Activated CD4-positive, alpha-beta memory T cell treated with anti-CD3 and anti-CD28 coated beads, Interleukin-2, amount 10 ng/mL, durations not matched to agents 7 days and 5 days (primary cell): ENCODE data around the gene ZBTB14. TPM values are rescaled to one million over a fixed set of nuclear protein-coding genes. Genes with fewer than 3 reads are reported as not detected.

ENCODE experiments used
- CTCF ChIA-PET: fragments of 350-600 bp; sonication (Branson Sonifier 250); formaldehyde crosslinking; loops from one replicate; lab custom pipeline; 2021; ENCODE audit warnings: antibody characterized with exemption, inconsistent platforms; lab: Charles Lee
- POLR2A ChIA-PET: fragments of 350-600 bp; sonication (Branson Sonifier 250); formaldehyde crosslinking; loops from one replicate; lab custom pipeline; 2021; ENCODE audit warnings: antibody characterized with exemption; lab: Charles Lee
- DNase-seq: peaks from one replicate; pipeline ENCODE4 v3.0.0-alpha.2; 2020
- H3K27ac Mint-ChIP-seq: one replicate; pipeline ENCODE4 v1.8.0; 2021; ENCODE audit warnings: mild to moderate bottlenecking, mixed read lengths
- H3K27me3 Mint-ChIP-seq: one replicate; pipeline ENCODE4 v1.8.0; 2021; ENCODE audit warnings: mixed read lengths
- H3K36me3 Mint-ChIP-seq: one replicate; pipeline ENCODE4 v1.8.0; 2021; ENCODE audit warnings: low read depth, mixed read lengths
- H3K4me1 Mint-ChIP-seq: one replicate; pipeline ENCODE4 v1.8.0; 2021; ENCODE audit warnings: mixed read lengths
- H3K4me3 Mint-ChIP-seq: one replicate; pipeline ENCODE4 v1.8.0; 2021; ENCODE audit warnings: mild to moderate bottlenecking, mixed read lengths
- H3K9me3 Mint-ChIP-seq: one replicate; pipeline ENCODE4 v1.8.0; 2021; ENCODE audit warnings: mixed read lengths
- total RNA-seq, 2 experiments: library from RNA; stranded (reverse); gene quantifications; one replicate each; pipeline ENCODE4 v1.2.3, GENCODE V29; 2021

The ZBTB14 gene, protein sequence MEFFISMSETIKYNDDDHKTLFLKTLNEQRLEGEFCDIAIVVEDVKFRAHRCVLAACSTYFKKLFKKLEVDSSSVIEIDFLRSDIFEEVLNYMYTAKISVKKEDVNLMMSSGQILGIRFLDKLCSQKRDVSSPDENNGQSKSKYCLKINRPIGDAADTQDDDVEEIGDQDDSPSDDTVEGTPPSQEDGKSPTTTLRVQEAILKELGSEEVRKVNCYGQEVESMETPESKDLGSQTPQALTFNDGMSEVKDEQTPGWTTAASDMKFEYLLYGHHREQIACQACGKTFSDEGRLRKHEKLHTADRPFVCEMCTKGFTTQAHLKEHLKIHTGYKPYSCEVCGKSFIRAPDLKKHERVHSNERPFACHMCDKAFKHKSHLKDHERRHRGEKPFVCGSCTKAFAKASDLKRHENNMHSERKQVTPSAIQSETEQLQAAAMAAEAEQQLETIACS
- 10 to 100 TPM; 26.3 to 27.3 TPM for total RNA-seq

DNA sequence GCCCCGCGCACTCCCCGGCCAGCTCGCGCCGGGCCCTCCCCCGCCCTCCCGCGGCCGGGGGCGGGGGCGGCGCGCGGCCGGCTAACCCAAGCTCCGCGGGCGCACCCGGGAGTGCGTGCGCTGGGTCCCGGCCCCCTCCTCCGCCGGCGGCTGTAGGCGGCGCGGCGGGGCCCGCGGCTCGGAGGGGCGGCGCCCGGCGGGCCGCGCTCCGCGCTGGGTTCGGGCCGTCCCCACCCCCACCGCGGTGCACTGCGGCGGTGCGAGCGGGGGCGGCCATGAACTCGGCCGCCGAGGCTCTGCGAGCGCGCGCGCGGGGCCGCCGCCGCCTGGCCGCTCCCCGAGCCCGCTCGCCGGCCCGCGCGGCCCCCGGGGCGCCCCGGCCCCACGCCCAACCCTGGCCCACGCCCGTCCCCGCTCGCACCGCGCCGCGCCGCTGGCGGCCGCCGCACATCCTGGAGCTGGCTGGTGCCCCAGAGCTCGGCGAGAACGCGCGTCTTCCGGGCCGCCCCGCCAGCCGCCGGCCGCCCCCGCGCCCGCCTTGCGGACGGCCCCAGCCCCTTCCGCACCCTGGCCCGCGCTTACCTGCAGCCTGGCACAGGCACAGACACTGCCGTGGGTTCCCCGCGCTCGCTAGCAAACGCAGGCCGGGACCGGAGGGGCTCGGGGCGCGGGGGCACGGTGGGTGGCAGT lies at the start of gene ZBTB14:
Gene ZBTB14 (minus strand): TSS at position 496 of the 690 bp plus-strand sequence. CDS start 2,480 bp downstream, outside the sequence.
- H3K4me3 Mint-ChIP-seq: peak within 1 kb of the TSS; percentile 89
- CTCF ChIA-PET: interaction anchor here (0.6 to 4.9 kb wide), 2 partner anchors 58 to 1997 kb away, joined by 4 to 41 read pairs; no protein-coding TSS in a partner anchor
- H3K4me1 Mint-ChIP-seq: peaks cover 28% of the 10 kb centered on the region
- DNase-seq: peak; percentile 70
- POLR2A ChIA-PET: interaction anchor here (0.9 to 5.2 kb wide), 11 partner anchors 9 to 162 kb away, joined by 3 to 230 read pairs (median 10); no protein-coding TSS in a partner anchor
- no peaks in the 10 kb centered on the region for H3K9me3 Mint-ChIP-seq
- H3K27me3 Mint-ChIP-seq: peaks cover 10% of the 10 kb centered on the region
- H3K36me3 Mint-ChIP-seq: peaks cover 30% of the 10 kb centered on the region
- H3K27ac Mint-ChIP-seq: peak within 1 kb of the TSS; percentile 96

DNA sequence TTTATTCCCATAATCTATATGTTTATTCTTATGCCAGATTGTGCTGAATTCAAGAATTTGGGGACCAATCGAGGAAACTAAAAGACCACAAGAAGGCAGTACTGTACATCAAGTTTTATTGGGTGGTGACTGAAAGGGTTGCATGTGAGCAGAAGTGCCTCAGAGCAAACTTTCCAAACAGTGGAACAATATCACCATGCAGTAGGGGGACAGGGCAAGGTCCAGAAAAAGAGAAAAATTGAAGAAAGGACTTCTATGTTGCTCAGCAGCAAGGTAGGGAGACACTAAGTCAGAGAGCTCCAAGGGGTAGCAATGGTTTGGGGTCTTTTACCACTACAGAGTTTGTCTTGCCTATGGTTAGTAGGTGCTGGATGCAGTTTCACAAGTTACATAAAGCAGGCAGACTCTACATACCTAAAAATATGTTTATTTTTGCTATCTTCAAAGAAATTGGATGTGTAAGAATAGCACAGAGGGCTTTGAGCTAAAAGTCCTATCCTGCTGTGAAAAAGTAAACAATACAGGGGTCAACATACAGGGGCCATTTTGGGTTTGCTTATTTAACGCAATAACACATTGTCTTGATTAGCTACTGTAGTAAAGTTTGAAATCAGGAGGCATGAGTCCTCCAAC lies 43.8 kb upstream of the ZBTB14 start:
- Mint-ChIP-seq H3K9me3 (no peaks in the 10 kb centered on the region), H3K4me3 (no peak overlapping the region), H3K4me1 (no peaks in the 10 kb centered on the region), H3K27me3 (peaks cover 5% of the 10 kb centered on the region), H3K27ac (no peak overlapping the region), H3K36me3 (no peaks in the 10 kb centered on the region)
- DNase-seq: no peak
- POLR2A ChIA-PET: no interaction called here
- CTCF ChIA-PET: no interaction called here

DNA sequence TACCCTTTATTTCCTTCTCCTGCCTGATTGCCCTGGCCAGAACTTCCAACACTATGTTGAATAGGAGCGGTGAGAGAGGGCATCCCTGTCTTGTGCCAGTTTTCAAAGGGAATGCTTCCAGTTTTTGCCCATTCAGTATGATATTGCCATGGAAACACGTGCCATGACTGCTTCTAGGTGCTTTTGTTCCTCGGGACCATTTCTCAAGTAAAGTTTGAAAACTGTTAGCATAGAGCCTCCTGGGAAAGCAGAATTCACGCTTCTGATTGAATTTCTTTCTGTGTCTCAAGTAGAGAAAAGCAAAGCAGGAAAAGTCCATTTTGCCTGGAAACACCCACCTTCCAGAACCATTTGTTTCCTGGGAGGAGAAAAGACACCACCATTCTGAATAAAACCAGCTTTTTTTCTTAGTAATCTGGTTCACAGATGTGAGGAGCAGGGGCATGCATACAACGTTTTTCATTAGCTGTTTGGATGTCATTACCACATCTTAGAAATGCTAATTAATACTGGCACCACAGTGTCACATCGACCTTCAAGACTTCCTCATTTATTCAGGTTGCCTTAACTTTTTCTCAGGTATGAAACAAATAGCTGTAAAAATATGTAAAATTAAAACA lies 39.0 kb upstream of the ZBTB14 start:
- no peak for DNase-seq
- H3K27me3 Mint-ChIP-seq: peaks cover 3% of the 10 kb centered on the region
- H3K27ac Mint-ChIP-seq: no peak overlapping the region
- no peaks in the 10 kb centered on the region for H3K4me1 Mint-ChIP-seq
- no peaks in the 10 kb centered on the region for H3K36me3 Mint-ChIP-seq
- peaks cover 2% of the 10 kb centered on the region for H3K9me3 Mint-ChIP-seq
- ChIA-PET POLR2A (no interaction called here), CTCF (no interaction called here)
- H3K4me3 Mint-ChIP-seq: no peak overlapping the region

DNA sequence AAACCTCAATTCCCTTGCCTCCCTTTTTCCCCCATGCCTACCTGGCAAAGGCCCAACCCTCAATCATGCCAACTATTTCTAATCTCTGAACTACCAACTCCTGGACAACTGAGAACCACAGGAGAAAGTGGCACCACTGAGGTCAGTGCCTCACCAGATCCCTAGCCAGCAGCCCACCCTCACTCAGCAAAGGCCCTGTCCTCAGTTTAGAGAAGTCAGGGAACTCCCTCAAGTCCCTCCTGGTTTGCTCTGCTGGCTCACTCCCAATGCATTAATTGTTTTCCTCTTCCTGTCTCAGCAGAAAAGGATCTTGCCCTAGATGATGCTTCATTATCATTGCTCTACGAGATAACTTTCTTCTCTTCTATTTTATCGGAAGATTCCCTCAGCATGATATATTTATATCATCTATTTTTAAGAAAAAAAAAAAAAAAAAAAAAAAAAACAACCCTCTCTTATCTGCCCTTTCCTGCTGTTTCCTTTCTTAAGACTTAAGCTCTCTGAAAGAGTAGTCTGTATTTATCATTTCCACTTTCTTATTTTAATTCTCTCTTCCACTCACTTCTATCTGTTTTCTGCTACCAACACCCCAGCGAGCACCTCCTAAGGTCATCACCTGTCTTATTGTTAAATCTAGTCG lies 22.7 kb upstream of the ZBTB14 start:
- Mint-ChIP-seq H3K27ac (no peak overlapping the region), H3K9me3 (peaks cover 3% of the 10 kb centered on the region), H3K36me3 (no peaks in the 10 kb centered on the region), H3K4me1 (no peaks in the 10 kb centered on the region), H3K27me3 (no peaks in the 10 kb centered on the region), H3K4me3 (no peak overlapping the region)
- no peak for DNase-seq
- ChIA-PET POLR2A (interaction anchor here (0.6 kb wide), 1 partner anchor 12 kb away, joined by 4 read pairs; no protein-coding TSS in a partner anchor), CTCF (no interaction called here)

DNA sequence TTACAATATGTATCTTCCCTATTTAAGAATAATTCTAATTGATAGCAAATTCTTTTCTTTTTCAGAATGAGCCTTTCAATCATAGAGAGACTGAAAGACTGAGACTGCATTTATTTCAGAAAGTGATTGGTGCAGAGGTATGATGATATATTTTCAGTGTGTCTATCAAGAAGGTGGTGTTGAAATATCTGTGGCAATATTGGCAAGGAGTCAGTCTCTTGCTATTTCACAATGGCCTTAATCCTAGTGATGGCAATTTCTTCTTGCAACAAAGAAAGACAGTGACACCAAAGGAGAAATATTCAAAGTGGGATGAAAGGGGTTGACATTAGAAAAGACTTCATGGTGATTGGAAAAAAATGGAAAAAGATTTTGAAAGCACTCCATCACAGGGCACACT lies 21.7 kb upstream of the ZBTB14 start:
- no peaks in the 10 kb centered on the region for H3K36me3 Mint-ChIP-seq
- no peaks in the 10 kb centered on the region for H3K4me1 Mint-ChIP-seq
- H3K9me3 Mint-ChIP-seq: peaks cover 3% of the 10 kb centered on the region
- no peak for DNase-seq
- ChIA-PET POLR2A (no interaction called here), CTCF (no interaction called here)
- H3K4me3 Mint-ChIP-seq: no peak overlapping the region
- H3K27me3 Mint-ChIP-seq: no peaks in the 10 kb centered on the region
- no peak overlapping the region for H3K27ac Mint-ChIP-seq

DNA sequence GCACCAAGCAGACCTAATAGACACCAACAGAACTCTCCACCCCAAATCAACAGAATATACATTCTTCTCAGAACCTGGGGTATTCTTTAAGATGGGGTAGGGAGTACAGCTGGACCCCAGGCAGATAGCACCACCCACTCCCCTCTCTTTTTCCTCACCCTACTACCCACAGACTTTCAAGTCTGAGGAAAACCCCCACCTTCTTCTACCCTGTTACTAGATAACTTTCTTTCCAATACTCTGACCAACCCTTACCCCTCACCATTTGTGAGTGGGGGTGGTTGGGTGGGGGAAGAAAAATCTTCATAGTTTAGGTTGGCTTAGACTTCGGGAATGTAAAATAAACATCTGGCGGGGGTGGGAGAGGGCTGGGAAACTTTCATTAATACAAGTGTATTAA lies 20.3 kb upstream of the ZBTB14 start:
- CTCF ChIA-PET: no interaction called here
- Mint-ChIP-seq H3K27ac (no peak overlapping the region), H3K9me3 (no peaks in the 10 kb centered on the region), H3K4me3 (no peak overlapping the region), H3K27me3 (no peaks in the 10 kb centered on the region), H3K4me1 (peaks cover 6% of the 10 kb centered on the region), H3K36me3 (no peaks in the 10 kb centered on the region)
- no peak for DNase-seq
- POLR2A ChIA-PET: interaction anchor here (8.6 kb wide), 1 partner anchor 20 kb away, joined by 71 read pairs; the partner anchor contains the start of gene ZBTB14

DNA sequence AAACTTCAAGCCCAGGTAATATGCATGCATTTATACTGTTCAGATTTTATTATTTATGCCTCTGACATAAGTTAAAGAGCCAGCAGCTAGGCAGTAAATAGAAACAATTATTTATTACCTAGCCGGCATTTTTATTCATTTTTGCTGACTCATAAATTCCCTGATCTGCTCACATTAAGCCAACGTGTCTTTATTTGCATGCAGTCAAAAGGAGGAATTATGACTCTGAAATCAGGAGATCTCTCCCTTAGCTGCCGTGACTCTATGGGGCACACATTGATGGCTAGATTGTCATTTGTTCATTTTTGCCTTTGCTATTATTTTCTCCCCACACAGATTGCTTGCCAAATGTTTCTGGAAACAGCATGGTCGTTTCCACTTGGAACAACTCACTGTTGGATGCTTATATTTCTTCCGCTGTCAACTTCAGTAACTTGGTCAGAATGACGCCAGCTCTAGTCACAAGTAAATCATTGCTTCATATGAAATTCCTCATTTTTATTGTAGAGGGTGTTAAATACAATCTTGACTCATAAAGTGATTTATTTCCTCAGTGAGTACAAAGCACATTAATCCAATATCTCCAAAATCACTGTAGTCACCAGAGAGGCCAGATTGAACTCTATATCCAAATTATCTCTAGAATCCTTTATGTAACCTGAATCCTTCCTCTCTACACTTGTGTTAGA lies 15.9 kb upstream of the ZBTB14 start:
- Mint-ChIP-seq H3K4me1 (peaks cover 22% of the 10 kb centered on the region), H3K27ac (no peak overlapping the region), H3K36me3 (no peaks in the 10 kb centered on the region), H3K27me3 (no peaks in the 10 kb centered on the region), H3K4me3 (no peak overlapping the region), H3K9me3 (no peaks in the 10 kb centered on the region)
- ChIA-PET POLR2A (interaction anchor here (0.9 to 8.6 kb wide), 2 partner anchors 16 to 73 kb away, joined by 3 to 71 read pairs; partner anchors contain the start of gene ZBTB14), CTCF (no interaction called here)
- DNase-seq: no peak

DNA sequence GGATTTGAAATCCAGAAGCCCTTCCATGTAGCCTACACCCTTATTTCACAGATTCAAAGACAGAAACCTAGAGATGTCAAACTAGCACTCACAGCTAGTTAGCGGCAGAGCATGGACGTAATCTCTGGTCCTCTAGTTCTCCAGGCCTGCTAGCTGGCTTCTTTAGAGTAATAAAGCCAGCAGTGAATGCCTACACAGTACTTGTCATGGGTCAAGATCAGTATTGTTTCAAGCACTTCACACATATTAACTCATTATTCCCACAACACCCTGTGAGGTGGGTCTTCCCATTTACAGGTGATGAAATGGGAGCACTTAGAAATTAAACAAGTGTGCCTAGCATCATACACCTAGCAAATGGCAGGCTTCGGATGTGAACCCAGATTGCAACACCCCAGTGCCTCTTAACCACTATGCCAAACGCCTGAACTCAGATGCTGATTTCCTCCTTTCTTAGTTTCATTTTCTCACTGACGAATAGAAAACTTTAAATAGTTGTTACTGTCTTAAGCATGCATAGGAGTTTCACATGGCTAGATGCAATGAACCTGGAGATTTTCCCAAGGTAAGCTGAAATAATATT lies 14.5 kb upstream of the ZBTB14 start:
- Mint-ChIP-seq H3K27me3 (no peaks in the 10 kb centered on the region), H3K4me1 (peaks cover 22% of the 10 kb centered on the region), H3K4me3 (peak overlapping the region; percentile 71), H3K9me3 (no peaks in the 10 kb centered on the region), H3K27ac (peak overlapping the region; percentile 62), H3K36me3 (no peaks in the 10 kb centered on the region)
- ChIA-PET POLR2A (interaction anchor here (1.4 to 8.6 kb wide), 2 partner anchors 15 to 73 kb away, joined by 6 to 71 read pairs; partner anchors contain the start of gene ZBTB14), CTCF (interaction anchor here (1.5 kb wide), 1 partner anchor 13 kb away, joined by 3 read pairs; no protein-coding TSS in a partner anchor)
- DNase-seq: peak; percentile 52

DNA sequence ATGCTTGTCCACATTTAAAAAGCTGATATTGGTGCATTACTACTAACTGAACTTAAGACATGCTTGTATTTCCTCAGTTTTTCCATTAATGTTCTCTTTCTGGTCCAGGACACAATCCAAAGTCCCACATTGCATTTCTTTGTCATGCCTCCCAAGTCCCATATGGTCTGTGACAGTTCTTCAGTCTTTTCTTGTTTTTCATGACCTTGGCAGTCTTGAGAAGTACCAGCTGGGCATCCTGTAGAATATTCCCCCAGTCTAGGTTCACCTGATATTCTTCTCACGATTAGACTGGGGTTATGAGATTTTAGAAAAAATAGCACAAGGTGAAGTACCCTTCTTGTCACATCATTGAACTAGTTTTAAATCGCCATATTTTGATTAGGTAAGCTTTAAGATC lies 10.3 kb upstream of the ZBTB14 start:
- H3K4me1 Mint-ChIP-seq: peaks cover 16% of the 10 kb centered on the region
- H3K4me3 Mint-ChIP-seq: no peak overlapping the region
- POLR2A ChIA-PET: interaction anchor here (1.2 to 5.0 kb wide), 2 partner anchors 10 to 68 kb away, joined by 9 to 31 read pairs; partner anchors contain the start of gene ZBTB14

DNA sequence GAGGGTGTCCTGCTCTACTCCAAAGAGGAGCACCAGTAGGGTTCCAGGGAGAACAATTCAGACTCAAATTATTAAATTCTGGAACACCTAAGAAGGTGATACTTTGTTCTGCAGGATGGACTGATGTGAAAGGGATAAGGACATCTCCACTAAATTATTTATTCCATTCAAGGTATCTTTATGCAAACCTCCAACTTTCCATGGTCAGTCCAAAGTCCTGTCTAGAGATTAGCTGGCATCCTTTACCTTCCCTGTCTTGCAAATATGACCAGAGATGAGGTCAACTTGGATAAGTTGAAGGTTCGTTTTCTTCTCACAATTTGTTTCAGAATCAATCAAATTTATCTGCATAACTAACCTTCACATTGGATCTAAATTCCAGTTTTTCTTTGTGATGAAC lies 8.7 kb upstream of the ZBTB14 start:
- H3K9me3 Mint-ChIP-seq: no peaks in the 10 kb centered on the region
- CTCF ChIA-PET: no interaction called here
- no peak overlapping the region for H3K4me3 Mint-ChIP-seq
- no peak for DNase-seq
- POLR2A ChIA-PET: interaction anchor here (2.3 to 5.0 kb wide), 2 partner anchors 8 to 67 kb away, joined by 13 to 31 read pairs; partner anchors contain the start of gene ZBTB14
- H3K27ac Mint-ChIP-seq: no peak overlapping the region
- H3K36me3 Mint-ChIP-seq: no peaks in the 10 kb centered on the region
- peaks cover under 1% of the 10 kb centered on the region for H3K4me1 Mint-ChIP-seq
- peaks cover 33% of the 10 kb centered on the region for H3K27me3 Mint-ChIP-seq

More for the DNA sequence above, 10.3 kb upstream of the ZBTB14 start:
- Mint-ChIP-seq H3K27me3 (peaks cover 27% of the 10 kb centered on the region), H3K27ac (no peak overlapping the region), H3K36me3 (no peaks in the 10 kb centered on the region), H3K9me3 (no peaks in the 10 kb centered on the region)
- CTCF ChIA-PET: no interaction called here
- no peak for DNase-seq

DNA sequence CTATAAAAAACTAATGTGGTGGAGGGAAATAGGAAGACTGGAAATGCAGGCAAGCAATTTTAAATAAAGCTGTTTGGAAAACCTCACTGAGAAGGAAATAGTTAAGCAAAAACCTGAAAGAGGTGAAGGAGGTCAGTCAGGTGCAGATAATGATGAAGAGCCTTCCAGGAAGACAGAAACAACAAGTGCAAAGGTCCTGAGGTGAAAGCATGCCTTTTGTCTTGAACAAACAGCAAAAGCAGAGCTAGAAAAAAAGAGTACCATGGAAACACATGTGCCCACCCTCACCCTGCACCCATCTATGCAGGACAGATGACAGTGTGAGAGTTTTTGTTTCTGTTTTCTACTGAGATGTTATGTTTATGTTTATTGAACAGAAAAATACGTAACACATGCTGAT lies 8.1 kb upstream of the ZBTB14 start:
- Mint-ChIP-seq H3K4me3 (no peak overlapping the region), H3K36me3 (no peaks in the 10 kb centered on the region), H3K27ac (no peak overlapping the region), H3K27me3 (peaks cover 36% of the 10 kb centered on the region), H3K4me1 (no peaks in the 10 kb centered on the region), H3K9me3 (no peaks in the 10 kb centered on the region)
- ChIA-PET POLR2A (interaction anchor here (2.3 to 5.0 kb wide), 2 partner anchors 8 to 66 kb away, joined by 13 to 31 read pairs; partner anchors contain the start of gene ZBTB14), CTCF (no interaction called here)
- DNase-seq: no peak
